Parathyroid adenoma (tissue), 2 donors: ENCODE measurements around the gene ZNF593.

Experiments
- H2AFZ ChIP-seq: fragments of 300-600 bp; sonication (generic); one replicate; pipeline ENCODE4 v1.7.0; 2017; ENCODE audit warnings: antibody characterized with exemption, mild to moderate bottlenecking
- H3K27ac ChIP-seq: fragments of 300-600 bp; sonication (generic); one replicate; pipeline ENCODE4 v1.7.0; 2017
- H3K27me3 ChIP-seq: fragments of 300-600 bp; sonication (generic); one replicate; pipeline ENCODE4 v1.7.0; 2017; ENCODE audit warnings: low read length; ENCODE audit not compliant: control insufficient read depth, insufficient read depth
- H3K36me3 ChIP-seq: fragments of 300-600 bp; sonication (generic); one replicate; pipeline ENCODE4 v1.7.0; 2017; ENCODE audit warnings: low read length; ENCODE audit not compliant: control insufficient read depth, insufficient read depth
- H3K4me1 ChIP-seq: fragments of 300-600 bp; sonication (generic); one replicate; pipeline ENCODE4 v1.7.0; 2017; ENCODE audit warnings: control low read depth
- H3K4me2 ChIP-seq: fragments of 300-600 bp; sonication (generic); one replicate; pipeline ENCODE4 v1.7.0; 2017; ENCODE audit warnings: low read length
- H3K4me3 ChIP-seq: fragments of 300-600 bp; sonication (generic); one replicate; pipeline ENCODE4 v1.7.0; 2017; ENCODE audit warnings: low read depth, low read length
- H3K79me2 ChIP-seq: fragments of 300-600 bp; sonication (generic); one replicate; pipeline ENCODE4 v1.7.0; 2017; ENCODE audit warnings: control low read depth
- H3K9ac ChIP-seq: fragments of 300-600 bp; sonication (generic); one replicate; pipeline ENCODE4 v1.7.0; 2017; ENCODE audit warnings: mild to moderate bottlenecking
- H3K9me3 ChIP-seq: fragments of 300-600 bp; sonication (generic); one replicate; pipeline ENCODE4 v1.7.0; 2017; ENCODE audit warnings: low read length; ENCODE audit not compliant: control insufficient read depth
- CTCF ChIP-seq: fragments of 300-600 bp; sonication (generic); IDR thresholded peaks from one replicate; pipeline ENCODE4 v1.7.0; 2017; ENCODE audit warnings: antibody characterized with exemption, mild to moderate bottlenecking
- donor health status: primary hyperparathyroidism.

The ZNF593 gene

GRCh38 chr1:26189751-26190275 is 20.1 kb downstream of the ZNF593 start:
- Histone ChIP-seq H3K4me2 (no peak overlapping the region), H3K27me3 (no peaks in the 10 kb centered on the region), H3K9me3 (no peaks in the 10 kb centered on the region), H3K4me3 (no peak overlapping the region), H3K9ac (no peak overlapping the region), H3K4me1 (no peaks in the 10 kb centered on the region), H3K36me3 (no peaks in the 10 kb centered on the region), H3K79me2 (no peaks in the 10 kb centered on the region), H3K27ac (no peak overlapping the region), H2AFZ (no peak overlapping the region)
- no peak for TF ChIP-seq CTCF

- no peak within 1 kb of the TSS for H3K4me2 ChIP-seq
- TF ChIP-seq CTCF = peak; percentile 41
- H3K79me2 ChIP-seq = no peaks in the 10 kb centered on the region
- H3K27me3 ChIP-seq = no peaks in the 10 kb centered on the region
- H3K4me1 ChIP-seq = no peaks in the 10 kb centered on the region
- no peaks in the 10 kb centered on the region for H3K36me3 ChIP-seq
- H3K27ac ChIP-seq = no peak within 1 kb of the TSS
- no peak within 1 kb of the TSS for H3K4me3 ChIP-seq
- no peaks in the 10 kb centered on the region for H3K9me3 ChIP-seq
- no peak within 1 kb of the TSS for H3K9ac ChIP-seq
- H2AFZ ChIP-seq = no peak within 1 kb of the TSS
Observed at GRCh38 chr1:26190373-26190987, 20.8 kb downstream of the ZNF593 start, which contains the start of gene CATSPER4. Gene CATSPER4 (plus strand): TSS chr1:26190602. CDS start chr1:26190628, 26 bp downstream.

GRCh38 chr1:26191739-26192138 is 22.0 kb downstream of the ZNF593 start:
- Histone ChIP-seq H3K9ac (no peak overlapping the region), H3K4me2 (no peak overlapping the region), H3K9me3 (no peaks in the 10 kb centered on the region), H3K4me1 (no peaks in the 10 kb centered on the region), H2AFZ (no peak overlapping the region), H3K36me3 (no peaks in the 10 kb centered on the region), H3K27ac (no peak overlapping the region), H3K4me3 (no peak overlapping the region), H3K27me3 (no peaks in the 10 kb centered on the region), H3K79me2 (no peaks in the 10 kb centered on the region)
- no peak for TF ChIP-seq CTCF

- Histone ChIP-seq H3K4me1 (no peaks in the 10 kb centered on the region), H3K4me3 (no peak overlapping the region), H3K4me2 (no peak overlapping the region), H3K9me3 (no peaks in the 10 kb centered on the region), H3K36me3 (no peaks in the 10 kb centered on the region), H3K9ac (no peak overlapping the region), H3K27me3 (no peaks in the 10 kb centered on the region), H3K79me2 (no peaks in the 10 kb centered on the region), H2AFZ (no peak overlapping the region), H3K27ac (no peak overlapping the region)
- TF ChIP-seq CTCF = no peak
Observed at GRCh38 chr1:26195805-26196204, 26.1 kb downstream of the ZNF593 start.

GRCh38 chr1:26197301-26197700 is 27.6 kb downstream of the ZNF593 start:
- H3K36me3 ChIP-seq = no peaks in the 10 kb centered on the region
- H3K4me3 ChIP-seq = no peak overlapping the region
- H3K79me2 ChIP-seq = no peaks in the 10 kb centered on the region
- peaks cover 3% of the 10 kb centered on the region for H3K4me1 ChIP-seq
- H3K9ac ChIP-seq = no peak overlapping the region
- H2AFZ ChIP-seq = no peak overlapping the region
- no peak for TF ChIP-seq CTCF
- no peaks in the 10 kb centered on the region for H3K9me3 ChIP-seq
- no peak overlapping the region for H3K27ac ChIP-seq
- no peaks in the 10 kb centered on the region for H3K27me3 ChIP-seq
- H3K4me2 ChIP-seq = no peak overlapping the region
